WTC11 (cell line): ENCODE measurements around the gene MAST1.

Source experiments
- FOXP1 ChIP-seq: sonication (generic); formaldehyde crosslinking; IDR thresholded peaks from 2 replicates; pipeline ENCODE4 v1.8.0; 2022; ENCODE audit warnings: missing genetic modification reagents, mild to moderate bottlenecking, moderate library complexity, borderline replicate concordance
- NR2C2 ChIP-seq: sonication (generic); formaldehyde crosslinking; IDR thresholded peaks from 2 replicates; pipeline ENCODE4 v1.8.0; 2022; ENCODE audit warnings: mild to moderate bottlenecking, missing genetic modification reagents
- TF ChIP-seq, protein P1 (sequence below): sonication (generic); formaldehyde crosslinking; IDR thresholded peaks from 2 replicates; pipeline ENCODE4 v1.8.1; 2023; ENCODE audit warnings: mild to moderate bottlenecking, missing genetic modification reagents, moderate library complexity

GRCh38 chr19:12791345-12792050 is 46.8 kb upstream of the MAST1 start, which contains the start of gene JUNB:
- TF ChIP-seq, protein P1, sequence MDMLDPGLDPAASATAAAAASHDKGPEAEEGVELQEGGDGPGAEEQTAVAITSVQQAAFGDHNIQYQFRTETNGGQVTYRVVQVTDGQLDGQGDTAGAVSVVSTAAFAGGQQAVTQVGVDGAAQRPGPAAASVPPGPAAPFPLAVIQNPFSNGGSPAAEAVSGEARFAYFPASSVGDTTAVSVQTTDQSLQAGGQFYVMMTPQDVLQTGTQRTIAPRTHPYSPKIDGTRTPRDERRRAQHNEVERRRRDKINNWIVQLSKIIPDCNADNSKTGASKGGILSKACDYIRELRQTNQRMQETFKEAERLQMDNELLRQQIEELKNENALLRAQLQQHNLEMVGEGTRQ, result no peak
- TF ChIP-seq FOXP1 (CRISPR knock-in tag) (0 out of 2 replicates have a peak, but pooled peaks have one; percentile 26), NR2C2 (CRISPR knock-in tag) (no peak)
